HEK293 (cell line): Measurements from ENCODE around the gene NTRK3.

Experiments
- CTCF ChIA-PET: fragments of 350-600 bp; formaldehyde crosslinking; extraction: SDS; loops from one replicate; lab custom pipeline; 2021; ENCODE audit warnings: antibody characterized with exemption; lab: Yijun Ruan, JAX
- POLR2A ChIA-PET: fragments of 300-600 bp; formaldehyde crosslinking; extraction: SDS; loops from one replicate; lab custom pipeline; 2020; ENCODE audit warnings: antibody characterized with exemption, inconsistent platforms; lab: Yijun Ruan, JAX
- H3K27ac ChIP-seq: fragments of 200-500 bp; sonication (Bioruptor generic); 2 replicates; pipeline ENCODE4 v1.5.1; 2014; ENCODE audit warnings: low read depth, low read length, control low read depth, inconsistent platforms; ENCODE audit errors: extremely low read depth
- H3K36me3 ChIP-seq, 2 experiments: fragments of 200-500 bp in 1 of 2; sonication (Bioruptor generic) in 1 of 2; 1 replicate in 1 of 2; 2 replicates in 1 of 2; pipeline ENCODE4 v1.5.1; 2014 to 2017; ENCODE audit warnings: inconsistent platforms in 2 of 2, low read length in 2 of 2; ENCODE audit not compliant: control insufficient read depth in 2 of 2, insufficient read depth in 1 of 2
- H3K4me1 ChIP-seq: fragments of 200-500 bp; sonication (Bioruptor generic); 2 replicates; pipeline ENCODE4 v1.5.1; 2014; ENCODE audit warnings: mild to moderate bottlenecking, low read length, inconsistent platforms; ENCODE audit not compliant: control insufficient read depth, insufficient read depth
- H3K4me3 ChIP-seq: 2 replicates; pipeline ENCODE4 v1.5.1; 2011; ENCODE audit warnings: low read depth, mild to moderate bottlenecking, control low read depth, low read length, moderate library complexity
- H3K9me3 ChIP-seq: fragments of 200-500 bp; sonication (Bioruptor generic); 2 replicates; pipeline ENCODE4 v1.5.1; 2014; ENCODE audit warnings: low read depth, low read length, inconsistent platforms; ENCODE audit not compliant: control insufficient read depth, insufficient read depth
- ZEB2 ChIP-seq: fragments of 450-650 bp; formaldehyde crosslinking; IDR thresholded peaks from 2 replicates; pipeline ENCODE4 v1.5.1; 2016; ENCODE audit warnings: missing biosample characterization, missing genetic modification characterization
- ZFP3 ChIP-seq: fragments of 450-650 bp; formaldehyde crosslinking; IDR thresholded peaks from 2 replicates; pipeline ENCODE4 v1.5.1; 2016; ENCODE audit warnings: low read depth, missing biosample characterization, missing genetic modification characterization
- ZNF132 ChIP-seq: fragments of 450-650 bp; formaldehyde crosslinking; IDR thresholded peaks from 2 replicates; pipeline ENCODE4 v1.5.1; 2017; ENCODE audit warnings: missing biosample characterization, missing genetic modification characterization, borderline replicate concordance
- ZNF146 ChIP-seq: fragments of 450-650 bp; formaldehyde crosslinking; IDR thresholded peaks from 2 replicates; pipeline ENCODE4 v1.5.1; 2016; ENCODE audit warnings: missing biosample characterization, missing genetic modification characterization
- ZNF223 ChIP-seq: fragments of 450-650 bp; formaldehyde crosslinking; IDR thresholded peaks from 2 replicates; pipeline ENCODE4 v1.5.1; 2016; ENCODE audit warnings: missing biosample characterization, missing genetic modification characterization
- ZNF335 ChIP-seq: fragments of 450-650 bp; formaldehyde crosslinking; conservative IDR thresholded peaks from 2 replicates; pipeline ENCODE4 v1.5.1; 2016; ENCODE audit warnings: missing biosample characterization, missing genetic modification characterization
- ZNF391 ChIP-seq: fragments of 450-650 bp; formaldehyde crosslinking; IDR thresholded peaks from 2 replicates; pipeline ENCODE4 v1.5.1; 2016; ENCODE audit warnings: low read depth, missing biosample characterization, missing genetic modification characterization, borderline replicate concordance
- ZNF514 ChIP-seq: fragments of 450-650 bp; formaldehyde crosslinking; IDR thresholded peaks from 2 replicates; pipeline ENCODE4 v1.5.1; 2016; ENCODE audit warnings: missing biosample characterization, missing genetic modification characterization
- ZNF621 ChIP-seq: fragments of 450-650 bp; formaldehyde crosslinking; IDR thresholded peaks from 2 replicates; pipeline ENCODE4 v1.5.1; 2017; ENCODE audit warnings: missing biosample characterization, missing genetic modification characterization
- ZNF76 ChIP-seq: fragments of 450-650 bp; formaldehyde crosslinking; IDR thresholded peaks from 2 replicates; pipeline ENCODE4; 2016; ENCODE audit warnings: low read depth, missing biosample characterization, missing genetic modification characterization, borderline replicate concordance
- ZNF776 ChIP-seq: fragments of 450-650 bp; formaldehyde crosslinking; IDR thresholded peaks from 2 replicates; pipeline ENCODE4 v1.5.0; 2017; ENCODE audit warnings: missing biosample characterization, missing genetic modification characterization, borderline replicate concordance
- TF ChIP-seq, protein P1 (sequence below): fragments of 450-650 bp; formaldehyde crosslinking; IDR thresholded peaks from 2 replicates; pipeline ENCODE4 v1.5.1; 2016; ENCODE audit warnings: missing biosample characterization, missing genetic modification characterization
- TF ChIP-seq, protein P2 (sequence below): fragments of 450-650 bp; formaldehyde crosslinking; optimal IDR thresholded peaks from 2 replicates; pipeline ENCODE3; 2016; ENCODE audit warnings: missing biosample characterization, mild to moderate bottlenecking, missing genetic modification characterization
- TF ChIP-seq, protein P3 (sequence below): fragments of 450-650 bp; formaldehyde crosslinking; IDR thresholded peaks from 2 replicates; pipeline ENCODE4 v1.5.1; 2016; ENCODE audit warnings: missing biosample characterization, missing genetic modification characterization, borderline replicate concordance
- TF ChIP-seq, protein P4 (sequence below): fragments of 450-650 bp; IDR thresholded peaks from 2 replicates; pipeline ENCODE4 v1.5.1; 2018; ENCODE audit warnings: missing biosample characterization, missing genetic modification characterization
- TF ChIP-seq, protein P5 (sequence below): fragments of 450-650 bp; formaldehyde crosslinking; conservative IDR thresholded peaks from 2 replicates; pipeline ENCODE4 v1.5.1; 2016; ENCODE audit warnings: low read depth, missing biosample characterization, missing genetic modification characterization

NTRK3 gene

DNA sequence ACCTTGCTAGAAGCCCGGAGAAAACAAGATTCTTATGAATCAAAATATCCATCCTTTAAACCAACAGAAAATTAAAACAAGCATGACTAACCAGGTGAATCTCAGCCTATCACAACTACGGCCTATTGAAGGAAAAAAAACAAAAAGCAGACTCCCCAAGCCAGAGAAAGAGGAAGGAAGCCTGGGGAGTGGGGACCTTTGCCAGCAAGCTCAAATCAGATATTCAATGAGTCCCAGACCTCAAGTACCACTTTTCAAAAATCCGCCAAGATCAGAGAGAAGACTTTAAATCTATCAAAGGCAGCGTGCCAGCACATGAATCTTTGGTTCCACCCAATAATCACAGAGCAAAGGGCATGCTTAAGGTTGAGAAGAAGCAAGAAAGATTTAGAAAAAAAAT lies 253.8 kb downstream of the NTRK3 start (continued):
- TF ChIP-seq, protein P1, sequence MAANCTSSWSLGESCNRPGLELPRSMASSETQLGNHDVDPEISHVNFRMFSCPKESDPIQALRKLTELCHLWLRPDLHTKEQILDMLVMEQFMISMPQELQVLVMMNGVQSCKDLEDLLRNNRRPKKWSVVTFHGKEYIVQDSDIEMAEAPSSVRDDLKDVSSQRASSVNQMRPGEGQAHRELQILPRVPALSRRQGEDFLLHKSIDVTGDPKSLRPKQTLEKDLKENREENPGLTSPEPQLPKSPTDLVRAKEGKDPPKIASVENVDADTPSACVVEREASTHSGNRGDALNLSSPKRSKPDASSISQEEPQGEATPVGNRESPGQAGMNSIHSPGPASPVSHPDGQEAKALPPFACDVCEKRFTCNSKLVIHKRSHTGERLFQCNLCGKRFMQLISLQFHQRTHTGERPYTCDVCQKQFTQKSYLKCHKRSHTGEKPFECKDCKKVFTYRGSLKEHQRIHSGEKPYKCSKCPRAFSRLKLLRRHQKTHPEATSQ (tag by site-specific recombination), result no peak
- TF ChIP-seq ZNF76 (tag by site-specific recombination), result no peak
- TF ChIP-seq ZNF223 (tag by site-specific recombination), result no peak
- no peak for TF ChIP-seq ZNF146 (tag by site-specific recombination)
- no peak for TF ChIP-seq ZNF621 (tag by site-specific recombination)

DNA sequence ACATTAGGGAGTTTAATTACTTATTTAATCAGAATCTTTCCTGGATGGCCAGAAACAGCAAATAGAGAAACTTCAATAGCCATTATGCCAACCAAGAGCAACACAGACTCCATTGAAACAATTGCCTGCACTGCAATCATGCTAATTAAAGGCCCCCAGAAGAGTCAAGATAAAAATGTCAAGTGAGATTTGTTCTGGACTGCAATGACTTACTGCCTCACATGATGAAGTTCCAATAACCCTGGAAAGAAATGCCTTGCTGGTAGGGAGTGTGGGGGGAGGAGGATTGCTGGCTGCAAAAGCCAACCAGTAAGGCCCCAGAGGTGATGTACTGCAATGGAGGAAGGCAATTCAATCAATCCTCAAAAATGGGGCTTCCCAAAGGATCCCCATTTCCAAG lies 257.9 kb downstream of the NTRK3 start:
- CTCF ChIA-PET, result no interaction called here

DNA sequence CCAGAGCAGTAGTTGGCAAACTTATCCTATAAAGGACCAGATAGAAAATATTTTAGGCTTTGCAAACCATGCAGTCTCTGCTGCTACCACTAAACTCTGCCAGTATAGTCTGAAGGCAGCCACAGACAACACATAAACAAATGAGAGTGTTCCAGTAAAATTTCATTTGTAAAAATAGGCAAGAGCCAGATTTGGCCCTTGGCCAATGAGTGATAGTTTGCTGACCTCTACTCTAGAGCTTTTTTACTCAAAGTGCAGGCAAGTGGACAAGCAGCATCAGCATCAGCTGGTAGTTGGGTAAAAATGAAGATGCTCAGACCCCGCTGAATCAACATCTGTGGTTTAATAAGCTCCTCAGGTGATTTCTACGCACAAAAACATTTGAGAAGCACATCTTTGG lies 269.8 kb downstream of the NTRK3 start:
- POLR2A ChIA-PET, result no interaction called here
- CTCF ChIA-PET, result no interaction called here
- Histone ChIP-seq H3K4me3 (no peak overlapping the region), H3K9me3 (no peaks in the 10 kb centered on the region; the same call in 1 of the 2 replicates), H3K36me3 (no peaks in the 10 kb centered on the region), H3K4me1 (no peaks in the 10 kb centered on the region), H3K27ac (no peak overlapping the region)
- TF ChIP-seq, protein P2, sequence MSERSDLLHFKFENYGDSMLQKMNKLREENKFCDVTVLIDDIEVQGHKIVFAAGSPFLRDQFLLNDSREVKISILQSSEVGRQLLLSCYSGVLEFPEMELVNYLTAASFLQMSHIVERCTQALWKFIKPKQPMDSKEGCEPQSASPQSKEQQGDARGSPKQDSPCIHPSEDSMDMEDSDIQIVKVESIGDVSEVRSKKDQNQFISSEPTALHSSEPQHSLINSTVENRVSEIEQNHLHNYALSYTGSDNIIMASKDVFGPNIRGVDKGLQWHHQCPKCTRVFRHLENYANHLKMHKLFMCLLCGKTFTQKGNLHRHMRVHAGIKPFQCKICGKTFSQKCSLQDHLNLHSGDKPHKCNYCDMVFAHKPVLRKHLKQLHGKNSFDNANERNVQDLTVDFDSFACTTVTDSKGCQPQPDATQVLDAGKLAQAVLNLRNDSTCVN (tag by site-specific recombination), result no peak
- TF ChIP-seq, protein P3, sequence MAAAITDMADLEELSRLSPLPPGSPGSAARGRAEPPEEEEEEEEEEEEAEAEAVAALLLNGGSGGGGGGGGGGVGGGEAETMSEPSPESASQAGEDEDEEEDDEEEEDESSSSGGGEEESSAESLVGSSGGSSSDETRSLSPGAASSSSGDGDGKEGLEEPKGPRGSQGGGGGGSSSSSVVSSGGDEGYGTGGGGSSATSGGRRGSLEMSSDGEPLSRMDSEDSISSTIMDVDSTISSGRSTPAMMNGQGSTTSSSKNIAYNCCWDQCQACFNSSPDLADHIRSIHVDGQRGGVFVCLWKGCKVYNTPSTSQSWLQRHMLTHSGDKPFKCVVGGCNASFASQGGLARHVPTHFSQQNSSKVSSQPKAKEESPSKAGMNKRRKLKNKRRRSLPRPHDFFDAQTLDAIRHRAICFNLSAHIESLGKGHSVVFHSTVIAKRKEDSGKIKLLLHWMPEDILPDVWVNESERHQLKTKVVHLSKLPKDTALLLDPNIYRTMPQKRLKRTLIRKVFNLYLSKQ (tag by site-specific recombination), result no peak
- no peak for TF ChIP-seq ZNF132 (tag by site-specific recombination)
- TF ChIP-seq, protein P4, sequence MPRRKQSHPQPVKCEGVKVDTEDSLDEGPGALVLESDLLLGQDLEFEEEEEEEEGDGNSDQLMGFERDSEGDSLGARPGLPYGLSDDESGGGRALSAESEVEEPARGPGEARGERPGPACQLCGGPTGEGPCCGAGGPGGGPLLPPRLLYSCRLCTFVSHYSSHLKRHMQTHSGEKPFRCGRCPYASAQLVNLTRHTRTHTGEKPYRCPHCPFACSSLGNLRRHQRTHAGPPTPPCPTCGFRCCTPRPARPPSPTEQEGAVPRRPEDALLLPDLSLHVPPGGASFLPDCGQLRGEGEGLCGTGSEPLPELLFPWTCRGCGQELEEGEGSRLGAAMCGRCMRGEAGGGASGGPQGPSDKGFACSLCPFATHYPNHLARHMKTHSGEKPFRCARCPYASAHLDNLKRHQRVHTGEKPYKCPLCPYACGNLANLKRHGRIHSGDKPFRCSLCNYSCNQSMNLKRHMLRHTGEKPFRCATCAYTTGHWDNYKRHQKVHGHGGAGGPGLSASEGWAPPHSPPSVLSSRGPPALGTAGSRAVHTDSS, result no peak
- TF ChIP-seq ZNF776 (tag by site-specific recombination), result no peak
- TF ChIP-seq ZEB2 (tag by site-specific recombination), result no peak
- no peak for TF ChIP-seq ZFP3
- no peak for TF ChIP-seq ZNF335 (tag by site-specific recombination)

More for the DNA sequence above, 257.9 kb downstream of the NTRK3 start:
- H3K4me1 ChIP-seq, result no peaks in the 10 kb centered on the region; the same call in 1 of the 2 replicates
- no peaks in the 10 kb centered on the region for H3K36me3 ChIP-seq
- H3K4me3 ChIP-seq, result no peak overlapping the region
- no peak overlapping the region for H3K27ac ChIP-seq
- POLR2A ChIA-PET, result no interaction called here
- TF ChIP-seq, protein P5, sequence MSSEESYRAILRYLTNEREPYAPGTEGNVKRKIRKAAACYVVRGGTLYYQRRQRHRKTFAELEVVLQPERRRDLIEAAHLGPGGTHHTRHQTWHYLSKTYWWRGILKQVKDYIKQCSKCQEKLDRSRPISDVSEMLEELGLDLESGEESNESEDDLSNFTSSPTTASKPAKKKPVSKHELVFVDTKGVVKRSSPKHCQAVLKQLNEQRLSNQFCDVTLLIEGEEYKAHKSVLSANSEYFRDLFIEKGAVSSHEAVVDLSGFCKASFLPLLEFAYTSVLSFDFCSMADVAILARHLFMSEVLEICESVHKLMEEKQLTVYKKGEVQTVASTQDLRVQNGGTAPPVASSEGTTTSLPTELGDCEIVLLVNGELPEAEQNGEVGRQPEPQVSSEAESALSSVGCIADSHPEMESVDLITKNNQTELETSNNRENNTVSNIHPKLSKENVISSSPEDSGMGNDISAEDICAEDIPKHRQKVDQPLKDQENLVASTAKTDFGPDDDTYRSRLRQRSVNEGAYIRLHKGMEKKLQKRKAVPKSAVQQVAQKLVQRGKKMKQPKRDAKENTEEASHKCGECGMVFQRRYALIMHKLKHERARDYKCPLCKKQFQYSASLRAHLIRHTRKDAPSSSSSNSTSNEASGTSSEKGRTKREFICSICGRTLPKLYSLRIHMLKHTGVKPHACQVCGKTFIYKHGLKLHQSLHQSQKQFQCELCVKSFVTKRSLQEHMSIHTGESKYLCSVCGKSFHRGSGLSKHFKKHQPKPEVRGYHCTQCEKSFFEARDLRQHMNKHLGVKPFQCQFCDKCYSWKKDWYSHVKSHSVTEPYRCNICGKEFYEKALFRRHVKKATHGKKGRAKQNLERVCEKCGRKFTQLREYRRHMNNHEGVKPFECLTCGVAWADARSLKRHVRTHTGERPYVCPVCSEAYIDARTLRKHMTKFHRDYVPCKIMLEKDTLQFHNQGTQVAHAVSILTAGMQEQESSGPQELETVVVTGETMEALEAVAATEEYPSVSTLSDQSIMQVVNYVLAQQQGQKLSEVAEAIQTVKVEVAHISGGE (tag by site-specific recombination), result no peak
- TF ChIP-seq ZNF391 (tag by site-specific recombination) (no peak), ZNF514 (no peak)
- peaks cover 2% of the 10 kb centered on the region; the same call in 1 of the 2 replicates for H3K9me3 ChIP-seq
